GM18511 (cell line): Measurements from ENCODE around the gene LARP1B.
"Not testable (repeated sequence)": the region's sequence is repeated elsewhere in the genome, so short reads cannot be mapped to it uniquely, and the experiment has no call there.

Experiments
- ATAC-seq: cut with Tn5 transposase; IDR thresholded peaks from one replicate; pipeline ENCODE4 v1.9.1; 2021; ENCODE audit warnings: mild to moderate bottlenecking, moderate library complexity; ENCODE audit not compliant: unreplicated experiment

Gene LARP1B

DNA sequence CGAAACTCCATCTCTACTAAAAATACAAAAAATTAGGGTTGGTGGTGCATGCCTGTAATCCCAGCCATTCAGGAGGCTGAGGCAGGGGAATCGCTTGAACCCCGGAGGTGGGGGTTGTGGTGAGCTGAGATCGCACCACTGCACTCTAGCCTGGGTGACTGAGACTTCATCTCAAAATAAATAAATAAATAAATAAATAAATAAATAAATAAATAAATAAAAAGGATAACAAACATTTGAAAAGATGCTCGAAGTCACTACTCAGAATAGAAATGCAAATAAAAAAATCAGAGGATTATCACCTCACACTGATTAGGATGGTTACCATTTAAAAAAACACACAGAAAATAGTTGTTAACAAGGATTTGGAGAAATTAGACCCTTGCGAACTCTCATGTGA, 73.8 kb downstream of the LARP1B start:
- no peak for ATAC-seq

DNA sequence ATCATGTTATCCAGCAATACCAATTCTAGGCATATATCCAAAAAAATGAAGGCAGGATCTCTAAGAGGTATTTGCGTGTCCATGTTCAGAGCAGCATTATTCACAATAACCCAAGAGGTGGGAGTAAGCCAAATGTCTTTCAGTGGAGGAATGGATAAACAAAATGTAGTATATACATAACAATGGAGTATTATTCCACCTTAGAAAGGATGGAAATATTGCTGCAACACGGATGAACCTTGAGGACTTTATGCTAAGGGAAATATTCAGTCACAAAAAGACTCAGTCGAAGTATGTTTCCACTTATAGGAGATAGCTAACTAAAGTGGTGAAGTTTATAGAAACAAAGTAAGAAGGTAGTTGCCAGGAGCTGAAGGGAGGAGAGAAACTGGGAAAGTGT, 74.3 kb downstream of the LARP1B start:
- ATAC-seq: no peak

DNA sequence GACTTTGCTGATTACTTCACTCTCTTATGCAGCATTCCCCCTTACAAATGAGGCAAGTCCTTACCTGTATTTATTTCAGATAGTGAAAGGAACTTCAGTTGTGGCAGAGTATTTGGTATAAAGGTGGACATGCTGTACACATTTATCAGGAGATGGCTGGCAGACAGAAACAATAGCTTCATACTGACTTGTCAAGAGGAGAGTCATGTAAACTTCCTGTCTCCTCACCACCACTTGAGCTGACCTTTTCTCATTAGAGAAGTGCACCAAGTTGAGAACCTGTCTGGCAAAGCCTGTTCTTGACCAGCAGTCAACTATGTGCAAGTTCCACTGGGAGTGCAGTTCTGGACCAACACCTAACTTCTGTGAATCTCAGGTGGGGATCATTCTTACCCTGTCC, 80.8 kb downstream of the LARP1B start:
- ATAC-seq: no peak

DNA sequence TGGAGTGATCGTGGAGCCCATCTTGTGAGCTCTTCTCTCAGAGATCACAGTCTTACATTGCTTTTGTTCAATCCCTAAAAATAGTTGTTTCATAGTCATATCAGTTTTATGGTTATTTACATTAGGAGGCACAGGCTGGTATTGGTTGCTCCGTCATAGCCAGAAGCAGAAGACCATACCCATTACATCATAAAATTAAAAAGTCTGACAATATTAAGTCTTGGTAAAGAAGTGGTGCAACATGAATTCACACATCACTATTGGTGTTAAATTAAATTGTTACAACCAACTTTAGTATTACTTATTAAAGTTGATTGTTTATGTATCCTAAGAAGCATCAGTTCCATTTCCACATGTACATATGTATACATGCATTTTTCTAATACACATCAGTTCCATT, 84.6 kb downstream of the LARP1B start:
- ATAC-seq: no peak

DNA sequence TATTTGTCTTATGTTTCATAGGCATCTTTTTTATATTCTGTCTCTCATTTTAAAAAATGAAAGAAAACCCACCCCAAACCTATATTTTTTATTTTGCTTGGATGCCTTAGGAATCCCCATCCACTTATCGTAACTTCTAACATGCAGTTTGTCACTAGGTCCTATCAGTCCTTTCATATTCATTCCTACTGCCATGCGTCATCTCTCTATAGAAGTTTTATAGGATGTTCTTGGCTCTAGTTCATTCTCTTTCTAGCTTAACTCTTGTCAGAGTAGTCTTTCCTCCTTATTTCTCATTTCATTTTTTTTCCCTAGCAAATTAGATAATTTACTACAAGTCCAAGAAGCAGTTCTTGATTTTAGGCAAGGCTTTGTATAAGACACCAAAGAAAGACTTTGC, 92.7 kb downstream of the LARP1B start:
- ATAC-seq: no peak

DNA sequence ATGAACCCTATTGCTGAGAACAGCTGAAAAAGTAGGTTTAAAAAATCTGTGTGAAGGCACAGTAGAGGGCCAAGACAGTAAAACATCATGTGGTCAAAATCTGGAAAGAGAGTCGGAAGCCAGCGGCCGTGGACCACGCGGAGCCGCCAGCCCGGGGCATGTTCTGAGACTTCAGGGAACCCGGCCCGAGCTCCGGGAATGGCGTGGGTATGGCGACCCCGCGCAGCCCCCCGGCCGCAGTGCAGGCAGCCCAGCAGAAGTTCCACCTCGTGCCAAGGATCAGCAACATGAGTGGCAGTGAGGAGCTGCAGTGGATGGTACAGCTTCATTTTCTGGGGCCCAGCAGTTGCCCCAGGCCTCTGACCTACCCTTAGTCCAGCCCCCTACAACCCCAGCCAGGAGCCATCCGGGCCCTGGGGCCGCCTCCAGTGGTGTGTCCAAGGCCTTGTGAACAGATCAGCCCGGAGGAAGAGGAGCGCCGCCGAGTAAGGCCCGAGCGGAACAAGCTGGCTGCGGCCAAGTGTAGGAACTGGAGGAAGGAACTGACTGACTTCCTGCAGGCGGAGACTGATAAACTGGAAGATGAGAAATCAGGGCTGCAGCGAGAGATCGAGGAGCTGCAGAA, 94.2 kb downstream of the LARP1B start:
- no peak for ATAC-seq

DNA sequence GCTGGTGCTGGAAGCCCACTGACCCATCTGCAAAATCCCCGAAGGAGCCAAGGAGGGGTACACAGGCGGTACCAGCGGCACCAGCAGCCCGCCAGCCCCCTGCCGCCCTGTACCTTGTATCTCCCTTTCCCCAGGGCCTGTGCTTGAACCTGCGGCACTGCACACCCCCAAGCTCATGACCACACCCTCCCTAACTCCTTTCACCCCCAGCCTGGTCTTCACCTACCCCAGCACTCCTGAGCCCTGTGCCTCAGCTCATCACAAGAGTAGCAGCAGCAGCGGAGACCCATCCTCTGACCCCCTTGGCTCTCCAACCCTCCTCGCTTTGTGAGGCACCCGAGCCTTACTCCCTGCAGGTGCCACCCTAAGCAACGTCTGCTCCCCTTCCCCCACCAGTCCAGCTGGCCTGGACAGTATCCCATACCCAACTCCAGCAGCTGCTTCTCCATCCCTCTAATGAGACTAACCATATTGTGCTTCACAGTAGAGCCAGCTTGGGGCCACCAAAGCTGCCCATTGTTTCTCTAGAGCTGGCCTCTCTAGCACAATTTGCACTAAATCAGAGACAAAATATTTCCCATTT, 94.9 kb downstream of the LARP1B start:
- no peak for ATAC-seq

DNA sequence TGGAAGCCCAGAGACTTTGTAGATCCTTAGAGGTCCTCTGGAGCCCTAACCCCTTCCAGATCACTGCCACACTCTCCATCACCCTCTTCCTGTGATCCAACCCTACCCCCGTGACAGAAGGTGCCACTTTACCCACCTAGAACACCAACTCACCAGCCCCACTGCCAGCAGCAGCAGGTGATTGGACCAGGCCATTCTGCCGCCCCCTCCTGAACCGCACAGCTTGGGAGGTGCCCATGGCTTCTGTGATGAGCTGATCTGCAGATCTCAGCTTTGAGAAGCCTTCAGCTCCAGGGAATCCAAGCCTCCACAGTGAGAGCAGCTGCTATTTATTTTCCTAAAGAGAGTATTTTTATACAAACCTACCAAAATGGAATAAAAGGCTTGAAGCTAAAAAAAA, 95.4 kb downstream of the LARP1B start:
- not testable (repeated sequence) for ATAC-seq

DNA sequence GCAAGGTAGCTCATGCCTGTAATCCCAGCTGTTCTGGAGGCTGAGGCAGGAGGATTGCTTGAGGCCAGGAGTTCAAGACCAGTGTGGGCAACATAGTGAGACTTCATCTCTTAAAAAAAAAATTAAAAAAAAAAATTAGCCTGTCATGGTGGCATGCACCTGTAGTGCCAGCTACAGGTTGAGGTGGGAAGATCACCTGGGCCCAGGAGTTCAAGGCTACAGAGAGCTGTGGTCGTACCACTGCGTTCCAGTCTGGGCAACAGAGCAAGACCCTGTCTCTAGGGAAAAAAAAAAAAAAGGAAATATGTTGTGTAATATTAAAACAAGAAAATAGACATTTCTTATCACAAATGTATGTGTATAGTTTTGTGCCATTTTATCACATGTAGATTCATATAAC, 97.8 kb downstream of the LARP1B start:
- ATAC-seq: no peak

DNA sequence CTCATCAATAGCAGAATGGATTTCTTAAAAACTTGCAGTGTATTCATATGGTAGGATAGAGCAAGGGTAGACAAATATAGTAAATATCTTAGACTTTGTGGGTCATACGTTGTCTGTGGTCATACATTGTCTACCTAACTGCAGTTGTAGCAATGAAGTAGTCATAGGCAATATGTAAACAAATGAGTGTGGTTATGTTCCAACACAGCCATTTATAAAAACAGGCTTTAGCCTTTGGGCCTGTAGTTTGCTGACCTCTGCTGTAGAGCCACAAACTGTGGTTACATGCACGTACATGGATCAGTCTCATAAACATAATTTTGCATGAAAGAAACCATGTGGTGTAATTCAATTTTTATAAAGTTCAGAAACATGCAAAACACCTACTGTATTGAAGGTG, 98.9 kb downstream of the LARP1B start:
- no peak for ATAC-seq

DNA sequence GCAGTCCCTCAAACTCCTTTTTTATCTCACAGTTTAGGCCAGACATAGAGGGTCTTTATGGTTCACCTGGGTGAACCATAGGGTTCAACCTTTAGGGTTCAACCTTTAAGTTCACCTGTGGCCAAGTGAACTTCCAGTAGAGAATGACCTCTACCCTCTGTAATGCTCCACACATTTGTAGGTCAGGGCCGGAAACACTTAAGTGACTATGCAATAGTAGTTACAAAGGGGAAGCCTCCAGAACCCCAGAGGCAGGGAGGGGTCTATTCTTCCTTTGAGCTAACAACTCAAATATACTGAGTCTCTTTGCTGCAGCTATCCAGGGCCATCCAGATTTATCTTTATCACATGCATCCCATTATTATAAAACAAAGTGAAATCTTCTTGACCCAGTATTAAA, 100.0 kb downstream of the LARP1B start:
- no peak for ATAC-seq

DNA sequence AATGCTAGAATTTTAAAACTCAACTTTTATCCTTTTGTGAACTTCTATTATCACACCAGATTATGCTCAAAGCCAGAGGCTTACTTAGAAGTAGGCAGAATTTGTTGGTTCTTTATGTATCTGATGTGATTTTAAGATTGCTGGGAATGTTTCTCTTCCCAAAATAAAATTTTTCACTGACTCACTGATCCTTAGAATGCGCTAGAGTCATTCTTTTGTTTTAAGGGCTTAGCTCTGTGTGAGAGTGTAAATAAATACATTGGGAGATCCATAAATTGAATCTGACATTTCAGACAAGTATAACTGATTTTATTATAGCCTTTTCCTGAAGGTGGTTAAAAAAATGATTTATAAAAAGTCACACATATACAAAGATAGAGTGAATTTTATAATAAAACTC, 101.3 kb downstream of the LARP1B start:
- ATAC-seq: no peak

DNA sequence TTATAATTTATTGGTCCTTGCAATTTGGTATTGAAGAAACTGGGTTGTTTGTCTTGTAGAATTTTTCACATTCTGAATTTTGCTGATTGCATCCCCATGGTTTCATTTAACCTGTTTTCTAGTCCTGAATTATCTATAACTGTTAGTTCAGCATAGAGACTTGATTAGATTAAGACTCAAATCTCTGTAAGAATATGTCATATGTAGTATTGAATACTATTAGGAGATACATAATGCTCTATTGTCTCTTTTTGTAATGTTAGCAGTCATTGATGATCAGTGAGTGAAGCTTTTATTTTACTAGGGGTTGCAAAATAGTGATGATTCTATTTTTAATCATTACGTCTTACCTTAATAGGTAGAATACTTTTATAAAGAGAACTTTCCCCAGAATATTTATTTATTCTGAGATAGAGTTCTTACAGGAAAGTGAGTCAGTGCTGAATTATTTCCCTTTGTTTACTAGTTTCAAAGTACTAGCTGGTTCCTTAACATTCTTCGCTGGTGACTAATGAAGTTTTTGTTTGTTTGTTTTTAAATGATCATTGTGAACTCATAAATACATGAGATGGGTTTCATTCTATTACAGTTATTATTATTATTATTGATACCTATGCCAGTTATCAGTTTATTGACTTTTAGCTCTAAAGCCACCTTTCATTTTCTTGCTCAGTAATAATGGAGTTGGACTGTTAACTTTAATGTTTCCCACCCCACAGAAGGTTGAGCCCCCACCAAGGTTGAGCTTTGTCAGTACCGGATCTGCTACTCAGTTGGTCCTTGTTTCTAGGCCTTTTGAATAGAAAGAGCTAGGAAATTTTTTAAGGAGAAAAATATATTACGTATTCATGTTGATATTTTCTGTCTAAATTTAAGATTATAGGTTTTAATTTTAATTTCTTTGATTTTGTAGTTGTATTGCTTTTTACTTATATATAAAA, 102.3 kb downstream of the LARP1B start:
- no peak for ATAC-seq

DNA sequence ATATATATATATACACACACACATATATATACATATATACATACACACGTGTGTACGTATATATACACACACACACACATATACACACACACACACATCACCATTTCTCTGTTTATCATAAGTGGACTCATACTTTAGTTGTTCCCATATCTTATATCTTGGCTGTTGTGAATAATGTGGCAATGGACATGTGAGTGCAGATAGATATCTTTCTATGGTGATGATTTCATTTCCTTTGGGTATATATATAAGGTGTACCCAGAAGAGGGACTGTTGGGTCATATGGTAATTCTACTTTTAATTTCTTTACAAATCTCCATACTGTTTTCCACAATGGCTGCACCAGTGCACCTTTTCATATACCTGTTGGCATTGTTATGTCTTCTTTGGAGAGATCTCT, 105.9 kb downstream of the LARP1B start:
- no peak for ATAC-seq

DNA sequence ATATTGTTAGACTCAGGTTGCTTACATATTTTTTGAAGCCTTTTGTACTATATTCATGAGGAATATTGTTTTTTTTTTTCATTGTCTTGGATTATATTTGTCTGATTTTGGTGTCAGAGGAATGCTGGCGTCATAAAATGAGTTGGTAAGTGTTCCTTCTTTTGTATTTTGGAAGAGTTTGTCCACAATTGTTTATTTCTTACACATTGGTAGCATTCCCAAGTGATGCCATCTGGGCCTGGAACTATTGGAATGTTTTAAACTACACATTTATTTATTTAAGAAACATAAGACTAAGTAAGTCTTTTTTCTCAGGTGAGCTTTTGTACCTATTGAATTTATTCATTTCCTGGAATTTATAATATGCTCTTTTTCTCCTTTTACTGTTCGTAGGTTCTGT, 107.6 kb downstream of the LARP1B start:
- ATAC-seq: no peak

DNA sequence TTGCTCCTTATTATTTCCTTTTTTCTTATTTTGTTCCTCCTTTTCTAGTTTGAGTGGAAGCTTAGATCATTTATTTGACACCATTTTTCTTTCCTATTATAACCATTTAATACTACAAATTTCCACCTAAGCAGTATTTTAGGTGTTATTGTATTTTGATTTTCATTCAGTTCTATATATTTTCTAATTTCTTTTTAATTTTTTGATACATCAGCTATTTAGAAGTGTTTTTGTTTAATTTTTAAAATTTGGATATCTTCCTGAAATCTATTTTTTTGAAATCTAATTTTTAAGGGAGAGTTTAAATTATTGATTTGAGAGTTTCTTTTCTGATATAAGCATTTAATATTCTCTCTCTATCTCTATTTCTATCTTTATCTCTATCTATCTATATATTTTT, 108.1 kb downstream of the LARP1B start:
- no peak for ATAC-seq

DNA sequence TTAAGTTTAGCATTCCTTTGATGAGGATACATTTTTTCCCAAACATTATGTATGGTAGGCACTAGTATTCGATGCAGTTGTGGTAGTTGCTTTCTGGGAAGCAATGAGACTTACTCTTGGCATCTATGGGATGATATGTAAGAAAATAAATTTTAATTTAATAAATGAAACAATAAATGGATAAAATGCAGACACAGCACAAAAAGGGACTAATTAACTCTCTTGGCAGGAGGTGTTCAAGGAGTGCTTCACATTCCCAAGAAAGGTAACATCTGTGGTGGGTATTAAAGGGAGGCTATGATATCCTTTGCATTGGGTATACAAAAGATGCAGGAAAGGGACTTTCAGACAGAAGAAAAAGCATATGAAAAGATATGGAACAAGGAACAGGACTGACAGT, 115.5 kb downstream of the LARP1B start:
- ATAC-seq: no peak

DNA sequence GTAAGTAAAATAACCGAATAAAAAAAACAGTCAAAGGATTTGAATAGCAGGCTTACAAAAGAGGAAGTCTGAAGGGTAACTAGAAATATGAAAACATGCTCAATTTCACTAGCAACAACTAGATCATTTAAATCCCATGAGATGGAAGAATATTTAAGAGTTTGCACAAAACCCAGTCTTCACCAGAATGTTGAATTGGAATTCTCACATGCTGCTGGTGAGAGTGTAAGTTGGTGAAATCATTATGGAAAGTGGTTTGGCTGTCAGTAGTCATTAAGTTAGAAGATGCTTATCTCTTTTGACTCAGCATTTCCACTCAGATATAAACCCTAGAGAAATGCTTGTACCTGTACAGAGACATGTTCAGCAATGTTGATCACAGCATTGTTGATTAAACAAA, 116.4 kb downstream of the LARP1B start:
- ATAC-seq: peak; percentile 61

DNA sequence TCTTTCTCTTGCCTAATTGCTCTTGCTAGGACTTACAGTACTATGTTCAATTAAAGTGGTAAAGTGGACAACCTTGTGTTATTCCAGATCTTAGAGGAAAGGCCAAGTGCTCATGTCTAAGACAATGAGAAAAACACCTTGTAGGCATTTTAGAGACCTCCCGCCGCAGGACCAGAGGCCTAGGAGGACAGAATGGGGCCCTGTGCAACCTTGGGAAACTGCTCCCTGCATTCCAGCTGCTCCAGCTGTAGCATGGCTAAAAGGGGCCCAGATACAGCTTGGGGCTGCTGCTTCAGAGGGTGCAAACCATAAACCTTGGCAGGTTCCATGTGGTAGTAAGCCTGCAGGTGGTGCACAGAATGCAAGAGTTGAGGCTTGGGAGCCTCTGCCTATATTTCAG, 125.5 kb downstream of the LARP1B start:
- ATAC-seq: no peak

DNA sequence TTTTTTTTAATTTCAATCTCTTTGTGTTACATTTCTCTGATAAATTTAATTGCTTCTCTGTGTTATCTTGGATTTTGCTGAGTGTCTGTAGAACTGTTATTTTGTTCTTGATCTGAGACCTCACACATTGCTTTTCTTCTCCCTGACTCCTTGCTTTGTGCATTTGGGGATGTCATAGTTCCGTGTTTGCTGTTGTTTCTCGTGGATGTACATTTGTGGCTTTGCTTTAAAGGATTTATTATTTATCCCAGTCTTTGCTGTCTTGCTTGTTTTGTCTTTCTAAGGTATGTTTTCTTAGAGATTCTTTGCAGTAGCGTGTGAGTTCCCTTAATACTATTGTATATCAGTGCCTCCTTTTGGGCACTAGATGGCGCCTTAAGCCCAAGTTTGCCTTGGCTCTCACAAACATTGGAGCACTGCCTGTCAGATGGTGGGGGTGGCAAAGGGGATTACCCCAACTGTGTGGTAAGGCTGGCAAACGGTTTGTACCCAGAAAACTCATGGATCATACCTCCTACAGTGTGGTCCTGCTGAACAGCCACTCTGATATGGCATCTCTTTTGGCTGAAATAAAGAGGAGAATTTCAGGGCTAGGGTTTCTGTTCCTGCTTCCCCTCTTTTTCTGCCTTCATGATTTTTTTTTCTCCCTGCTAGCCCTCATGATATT, 130.1 kb downstream of the LARP1B start:
- ATAC-seq: peak; percentile 100
